Breast epithelium (tissue), 3 donors: ENCODE data around the gene DUSP28.

Experiments used
- POLR2A ChIP-seq: fragments of 450-650 bp; IDR thresholded peaks from one replicate; pipeline ENCODE4 v1.6.1; 2016; ENCODE audit warnings: antibody characterized with exemption, mild to moderate bottlenecking, moderate library complexity
- TF ChIP-seq, protein P1 (sequence below), 3 donors: fragments of 450-650 bp; IDR thresholded peaks; one replicate each; pipeline ENCODE4 v1.5.1; 2016 to 2017; ENCODE audit warnings: antibody characterized with exemption in 3 of 3, mild to moderate bottlenecking in 3 of 3, moderate library complexity in 3 of 3

DNA sequence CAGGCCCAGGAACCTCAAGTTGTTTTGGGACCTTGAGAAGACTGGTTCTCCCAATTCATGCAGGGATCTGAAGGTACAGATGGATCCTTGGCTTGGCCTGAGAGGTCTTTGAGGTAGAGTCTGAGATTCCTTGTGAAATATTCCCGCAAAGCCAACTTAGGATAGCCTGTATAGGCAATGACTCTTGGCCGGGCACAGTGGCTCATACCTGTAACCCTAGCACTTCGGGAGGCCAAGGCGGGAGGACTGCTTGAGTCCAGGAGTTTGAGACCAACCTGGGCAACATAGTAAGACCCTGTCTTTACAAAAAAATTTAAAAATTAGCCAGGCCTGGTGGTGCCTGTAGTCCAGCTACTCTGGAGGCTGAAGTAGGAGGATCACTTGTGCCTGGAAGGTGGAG, 42.8 kb upstream of the DUSP28 start:
- TF ChIP-seq, protein P1, sequence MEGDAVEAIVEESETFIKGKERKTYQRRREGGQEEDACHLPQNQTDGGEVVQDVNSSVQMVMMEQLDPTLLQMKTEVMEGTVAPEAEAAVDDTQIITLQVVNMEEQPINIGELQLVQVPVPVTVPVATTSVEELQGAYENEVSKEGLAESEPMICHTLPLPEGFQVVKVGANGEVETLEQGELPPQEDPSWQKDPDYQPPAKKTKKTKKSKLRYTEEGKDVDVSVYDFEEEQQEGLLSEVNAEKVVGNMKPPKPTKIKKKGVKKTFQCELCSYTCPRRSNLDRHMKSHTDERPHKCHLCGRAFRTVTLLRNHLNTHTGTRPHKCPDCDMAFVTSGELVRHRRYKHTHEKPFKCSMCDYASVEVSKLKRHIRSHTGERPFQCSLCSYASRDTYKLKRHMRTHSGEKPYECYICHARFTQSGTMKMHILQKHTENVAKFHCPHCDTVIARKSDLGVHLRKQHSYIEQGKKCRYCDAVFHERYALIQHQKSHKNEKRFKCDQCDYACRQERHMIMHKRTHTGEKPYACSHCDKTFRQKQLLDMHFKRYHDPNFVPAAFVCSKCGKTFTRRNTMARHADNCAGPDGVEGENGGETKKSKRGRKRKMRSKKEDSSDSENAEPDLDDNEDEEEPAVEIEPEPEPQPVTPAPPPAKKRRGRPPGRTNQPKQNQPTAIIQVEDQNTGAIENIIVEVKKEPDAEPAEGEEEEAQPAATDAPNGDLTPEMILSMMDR (IDR thresholded peaks at IDR 0.05), result no peak
- TF ChIP-seq POLR2A, result no peak
